Measurements from ENCODE around the gene DRD4.

DRD4 gene

DNA sequence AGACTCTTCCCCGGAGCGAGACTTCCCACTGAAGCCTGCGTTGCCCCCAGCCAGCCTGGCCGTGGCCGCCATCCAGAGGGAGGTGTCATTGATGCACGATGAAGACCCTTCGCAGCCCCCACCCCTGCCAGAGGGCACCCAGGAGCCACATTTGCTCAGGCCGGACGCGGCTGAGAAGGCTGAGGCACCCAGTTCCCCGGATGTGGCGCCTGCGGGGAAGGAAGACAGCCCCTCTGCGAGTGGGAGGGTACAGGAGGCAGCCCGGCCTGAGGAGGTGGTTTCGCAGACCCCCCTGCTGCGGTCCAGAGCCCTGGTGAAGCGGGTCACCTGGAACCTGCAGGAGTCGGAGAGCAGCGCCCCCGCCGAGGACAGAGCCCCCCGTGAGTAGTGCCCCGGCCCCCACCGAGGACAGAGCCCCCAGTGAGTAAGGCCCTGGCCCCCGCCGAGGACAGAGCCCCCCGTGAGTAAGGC is 27.7 kb upstream of the DRD4 start:
- DNase-seq (ENCODE audit: low read depth in 4 of 4, low spot score in 1 of 4), result no peak

DNA sequence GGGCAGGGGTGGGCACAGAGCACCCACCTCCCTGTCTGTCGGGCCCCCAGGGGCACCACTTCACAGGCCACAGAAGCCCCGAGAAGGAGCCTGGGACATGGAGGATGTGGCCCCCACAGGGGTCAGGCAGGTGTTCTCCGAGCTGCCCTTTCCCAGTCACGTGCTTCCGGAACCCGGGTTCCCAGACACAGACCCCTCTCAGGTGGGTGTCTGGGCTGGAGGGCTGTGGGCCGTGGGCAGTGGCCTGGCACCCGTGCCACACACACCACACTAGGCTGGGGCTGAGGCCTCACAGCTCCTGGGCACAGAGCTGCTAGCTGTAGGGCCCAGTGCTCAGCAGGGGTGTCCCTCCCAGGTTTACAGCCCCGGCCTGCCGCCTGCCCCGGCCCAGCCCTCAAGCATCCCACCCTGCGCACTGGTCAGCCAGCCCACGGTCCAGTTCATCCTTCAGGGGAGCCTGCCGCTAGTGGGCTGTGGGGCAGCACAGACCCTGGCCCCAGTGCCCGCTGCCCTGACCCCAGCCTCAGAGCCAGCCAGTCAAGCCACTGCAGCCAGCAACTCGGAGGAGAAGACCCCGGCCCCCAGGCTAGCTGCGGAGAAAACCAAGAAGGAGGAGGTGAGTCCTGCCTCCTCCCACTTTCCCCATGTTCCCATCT is 26.8 kb upstream of the DRD4 start:
- no peak for DNase-seq (ENCODE audit: low read depth in 4 of 4, low spot score in 1 of 4)

DNA sequence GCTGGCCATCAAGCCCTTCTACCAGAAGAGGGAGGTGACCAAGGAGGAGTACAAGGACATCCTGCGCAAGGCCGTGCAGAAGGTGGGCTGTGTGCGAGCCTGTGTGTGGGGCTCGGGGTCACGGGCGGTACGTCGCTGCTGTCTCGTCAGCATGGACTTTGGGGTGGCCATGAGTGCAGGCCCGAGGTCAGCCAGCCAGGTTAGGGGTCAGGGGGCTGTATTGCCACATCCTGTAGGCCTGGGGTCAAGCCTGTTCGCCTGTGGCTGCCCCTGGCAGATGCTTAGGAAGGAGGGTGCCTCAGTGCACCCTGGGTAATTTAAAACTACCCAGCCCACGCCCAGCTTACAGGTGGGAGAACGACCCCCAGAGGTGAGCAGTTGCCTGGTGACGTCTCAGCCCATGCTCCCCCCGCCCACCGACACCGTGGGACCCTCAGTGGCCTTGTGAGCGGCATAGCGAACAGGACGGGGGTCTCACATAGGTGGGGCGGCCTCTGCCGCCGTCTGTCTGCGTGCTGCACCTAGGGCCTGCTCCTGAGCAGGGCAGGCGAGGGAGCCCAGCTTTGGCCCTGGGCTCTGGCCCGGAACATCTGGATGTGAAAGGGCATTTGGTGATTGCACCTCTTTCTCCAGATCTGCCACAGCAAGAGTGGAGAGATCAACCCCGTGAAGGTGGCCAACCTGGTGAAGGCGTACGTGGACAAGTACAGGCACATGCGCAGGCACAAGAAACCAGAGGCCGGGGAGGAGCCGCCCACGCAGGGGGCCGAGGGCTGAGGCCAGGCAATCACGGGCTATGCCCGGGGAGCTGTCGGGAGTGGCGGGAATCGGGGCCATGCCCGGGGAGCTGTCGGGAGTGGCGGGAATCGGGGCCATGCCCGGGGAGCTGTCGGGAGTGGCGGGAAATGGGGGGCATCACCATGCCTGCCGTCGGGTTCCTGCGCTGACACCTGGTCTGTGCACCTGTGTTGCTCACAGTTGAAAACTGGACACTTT is 25.8 kb upstream of the DRD4 start:
- no peak for DNase-seq (ENCODE audit: low read depth in 4 of 4, low spot score in 1 of 4)

DNA sequence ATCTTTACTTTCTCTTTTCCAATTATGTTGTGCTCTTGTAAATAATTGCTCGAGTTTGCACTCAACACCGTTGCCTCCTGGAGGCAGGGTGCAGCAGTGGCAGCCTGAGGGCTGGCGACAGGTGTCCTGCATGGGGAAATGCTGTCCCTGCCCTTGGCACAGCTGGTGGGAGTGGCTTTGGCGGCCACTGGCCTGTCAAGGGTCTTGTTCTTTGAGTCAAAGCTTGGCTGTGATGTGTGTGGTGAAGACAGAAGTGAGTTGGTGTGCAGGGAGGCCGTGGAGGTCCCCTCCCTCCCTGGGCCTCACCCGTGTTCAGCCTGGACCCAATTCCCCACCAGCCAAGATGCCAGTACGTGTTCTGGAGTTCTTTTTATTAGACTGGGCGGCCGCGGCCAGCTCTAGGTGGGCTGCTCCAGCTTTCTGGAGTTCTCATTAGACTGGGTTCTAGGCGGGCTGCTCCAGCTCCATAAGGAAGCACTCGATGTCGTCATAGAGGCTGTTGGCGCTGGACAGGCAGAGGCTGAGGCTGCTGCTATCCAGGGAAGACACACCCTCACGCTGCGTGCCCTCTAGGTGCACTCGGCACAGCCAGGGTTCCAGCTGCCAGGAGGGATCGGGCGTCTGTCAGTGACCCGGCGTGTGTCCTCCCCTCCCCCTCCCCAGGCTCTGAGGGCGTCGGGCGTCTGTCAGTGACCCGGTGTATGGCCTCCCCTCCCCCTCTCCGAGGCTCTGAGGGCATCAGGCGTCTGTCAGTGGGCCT is 24.7 kb upstream of the DRD4 start:
- DNase-seq (ENCODE audit: low read depth in 4 of 4, low spot score in 1 of 4), result no peak

DNA sequence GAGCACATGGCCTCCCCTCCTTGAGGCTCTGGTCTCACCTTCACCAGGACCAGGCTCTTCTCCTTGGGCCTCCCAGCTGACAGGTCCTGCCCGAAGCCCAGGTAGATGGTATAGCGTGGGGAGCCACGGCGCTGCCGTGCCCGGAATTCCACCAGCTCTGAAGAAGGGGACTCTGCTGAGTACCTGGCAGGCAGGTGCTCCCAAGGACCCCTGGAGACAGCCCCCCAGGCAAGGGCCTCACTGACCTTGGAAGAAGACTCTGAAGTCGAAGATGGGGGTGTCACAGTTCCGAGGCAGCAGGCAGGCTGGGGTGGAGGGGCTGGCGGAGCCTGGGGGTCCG is 24.1 kb upstream of the DRD4 start:
- DNase-seq (ENCODE audit: low read depth in 4 of 4, low spot score in 1 of 4), result no peak

DNA sequence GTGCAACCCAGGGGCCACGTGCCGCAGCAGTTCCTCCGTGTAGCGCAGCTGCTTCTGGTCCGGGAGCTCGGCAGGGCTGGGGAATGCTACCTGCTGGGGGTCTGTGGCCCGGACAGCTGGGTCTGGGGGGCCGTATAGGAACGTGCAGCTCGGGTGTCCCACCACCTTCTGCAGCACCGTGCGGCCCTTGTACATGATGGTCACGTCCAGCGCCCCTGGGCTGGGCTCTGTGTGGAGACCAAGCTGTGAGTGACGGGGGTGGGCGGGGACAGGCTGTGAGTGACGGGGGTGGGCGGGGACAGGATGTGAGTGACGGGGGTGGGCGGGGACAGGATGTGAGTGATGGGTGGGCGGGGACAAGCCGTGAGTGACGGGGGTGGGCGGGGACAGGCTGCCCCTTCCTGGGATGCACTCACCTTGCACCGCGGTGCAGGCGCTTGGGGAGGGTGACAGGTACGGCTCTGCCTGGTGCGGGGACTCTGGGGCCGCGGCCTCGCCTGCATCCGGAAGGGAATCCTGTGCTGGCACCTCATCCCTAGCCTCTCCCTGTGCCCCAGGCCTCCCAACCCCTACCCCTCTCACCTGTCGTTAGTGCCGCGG is 23.6 kb upstream of the DRD4 start:
- peak; percentile 61 to 82 (median 74) for DNase-seq (ENCODE audit: low read depth in 4 of 4, low spot score in 1 of 4)

DNA sequence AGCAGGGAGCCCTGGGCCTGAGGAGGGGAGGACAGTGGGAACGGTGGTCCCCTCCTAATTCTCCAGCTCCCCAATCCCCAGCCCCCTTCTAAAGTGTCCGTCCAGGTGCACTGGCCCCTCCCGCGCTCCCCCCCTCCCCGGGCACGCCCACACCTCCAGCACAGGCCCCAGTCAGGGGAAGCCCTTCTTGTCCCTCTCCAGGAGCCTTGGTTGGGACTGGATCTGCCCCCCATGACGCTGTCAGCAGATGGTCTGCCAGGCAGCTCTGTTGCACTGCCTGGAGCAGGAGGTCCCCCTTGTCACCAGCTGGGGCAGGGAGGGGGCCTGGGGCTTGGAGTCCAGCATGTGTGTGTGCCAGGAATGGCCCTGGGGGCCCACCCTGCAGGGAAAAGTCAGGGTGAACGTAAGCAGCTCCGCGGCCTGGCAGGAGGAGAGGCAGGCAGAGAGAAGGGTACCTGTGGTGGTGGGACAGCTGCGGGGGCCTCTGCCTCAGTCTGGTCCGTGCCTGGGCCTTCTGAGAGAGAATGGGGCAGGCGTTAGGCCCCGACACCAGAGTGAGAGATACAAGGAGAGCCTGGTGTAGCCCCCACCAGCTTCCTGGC is 22.9 kb upstream of the DRD4 start:
- DNase-seq (ENCODE audit: low read depth in 4 of 4, low spot score in 1 of 4), result no peak

DNA sequence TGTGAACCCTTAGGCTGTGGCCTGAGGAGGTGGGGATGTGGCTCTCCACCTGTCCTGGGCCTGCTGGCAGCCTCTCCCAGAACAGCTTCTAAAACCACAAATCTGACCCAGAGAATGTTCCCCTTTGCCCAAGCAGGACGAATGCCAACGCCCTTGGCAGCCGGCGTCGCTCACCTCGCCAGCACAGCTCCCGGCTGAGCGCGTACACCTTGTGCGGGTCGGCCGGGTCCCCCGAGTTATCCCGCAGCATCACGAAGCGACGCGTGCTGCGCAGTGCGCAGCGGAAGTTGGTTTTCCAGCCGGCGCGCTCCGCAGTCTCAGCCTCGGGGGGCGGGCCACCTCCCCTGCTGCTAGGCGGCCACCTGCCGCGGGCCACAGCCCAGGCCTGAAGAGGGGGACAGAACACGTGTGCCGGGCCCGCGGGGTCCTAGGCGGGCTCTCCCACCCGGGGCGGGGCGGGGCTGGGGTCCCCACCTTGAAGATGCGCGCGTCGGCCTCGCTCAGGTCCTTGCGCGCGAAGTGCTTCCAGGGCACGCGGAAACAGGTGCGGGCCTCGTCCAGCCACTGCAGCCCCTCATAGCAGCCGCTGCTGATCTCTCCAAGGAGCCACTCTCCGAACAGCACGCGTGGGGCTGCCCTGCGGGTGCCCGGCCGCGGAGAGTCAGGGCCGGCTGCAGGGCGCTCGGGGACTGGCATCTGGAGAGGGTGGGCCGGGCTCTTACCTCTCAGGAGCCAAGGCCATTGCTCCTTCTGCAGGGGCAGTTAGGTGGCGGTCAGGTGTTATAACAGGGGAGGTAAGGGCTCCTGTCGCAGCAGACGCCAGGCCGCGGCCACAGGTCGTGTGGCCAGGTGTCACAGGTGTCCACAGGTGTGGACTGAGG is 22.2 kb upstream of the DRD4 start:
- DNase-seq (ENCODE audit: low read depth in 4 of 4, low spot score in 1 of 4), result no peak

DNA sequence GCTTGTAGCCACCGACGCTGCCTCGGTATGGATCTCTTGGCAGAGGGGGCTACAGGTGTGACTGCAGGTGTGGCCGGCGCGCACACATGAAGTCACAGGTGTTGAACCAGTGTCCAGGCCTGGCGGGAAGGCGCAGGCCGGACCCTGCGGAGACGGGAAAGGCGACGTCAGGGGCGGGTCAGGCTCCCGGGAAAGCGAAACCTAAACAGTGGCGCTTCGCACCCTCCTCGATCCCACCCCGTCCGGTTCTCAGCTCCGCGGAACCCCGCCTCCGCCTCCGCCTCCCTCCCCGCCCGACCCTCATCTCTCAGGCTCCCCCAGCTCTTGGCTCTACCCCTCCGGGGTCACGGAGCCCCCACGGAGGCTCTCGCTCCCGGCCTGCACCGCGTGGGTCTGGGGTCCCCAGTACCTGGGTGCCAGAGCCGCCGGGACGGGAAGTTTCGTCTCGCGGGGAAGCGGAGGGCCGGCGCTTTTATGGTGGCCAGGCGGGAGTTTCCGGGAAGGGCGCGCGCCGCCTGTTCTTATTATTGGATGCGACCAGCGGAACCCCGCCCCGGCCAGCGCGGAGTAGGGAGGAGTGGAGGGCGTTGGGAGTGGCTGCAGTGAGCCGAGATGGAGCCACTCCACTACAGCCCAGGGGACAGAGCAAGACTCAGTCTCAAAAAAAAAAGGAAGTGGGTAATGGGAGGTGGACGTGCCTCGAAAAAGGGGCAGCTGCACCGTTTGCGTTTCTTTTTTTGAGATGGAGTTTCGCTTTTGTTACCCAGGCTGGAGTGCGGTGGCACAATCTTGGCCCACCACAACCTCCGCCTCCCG is 21.4 kb upstream of the DRD4 start, which contains the start of gene IRF7:
Gene IRF7, minus strand, starts transcription at position 447 of the 816 bp plus-strand sequence. CDS start 586 bp downstream, outside the sequence.
- DNase-seq (ENCODE audit: low read depth in 4 of 4, low spot score in 1 of 4), result peak; percentile 58 to 82 (median 66)

DNA sequence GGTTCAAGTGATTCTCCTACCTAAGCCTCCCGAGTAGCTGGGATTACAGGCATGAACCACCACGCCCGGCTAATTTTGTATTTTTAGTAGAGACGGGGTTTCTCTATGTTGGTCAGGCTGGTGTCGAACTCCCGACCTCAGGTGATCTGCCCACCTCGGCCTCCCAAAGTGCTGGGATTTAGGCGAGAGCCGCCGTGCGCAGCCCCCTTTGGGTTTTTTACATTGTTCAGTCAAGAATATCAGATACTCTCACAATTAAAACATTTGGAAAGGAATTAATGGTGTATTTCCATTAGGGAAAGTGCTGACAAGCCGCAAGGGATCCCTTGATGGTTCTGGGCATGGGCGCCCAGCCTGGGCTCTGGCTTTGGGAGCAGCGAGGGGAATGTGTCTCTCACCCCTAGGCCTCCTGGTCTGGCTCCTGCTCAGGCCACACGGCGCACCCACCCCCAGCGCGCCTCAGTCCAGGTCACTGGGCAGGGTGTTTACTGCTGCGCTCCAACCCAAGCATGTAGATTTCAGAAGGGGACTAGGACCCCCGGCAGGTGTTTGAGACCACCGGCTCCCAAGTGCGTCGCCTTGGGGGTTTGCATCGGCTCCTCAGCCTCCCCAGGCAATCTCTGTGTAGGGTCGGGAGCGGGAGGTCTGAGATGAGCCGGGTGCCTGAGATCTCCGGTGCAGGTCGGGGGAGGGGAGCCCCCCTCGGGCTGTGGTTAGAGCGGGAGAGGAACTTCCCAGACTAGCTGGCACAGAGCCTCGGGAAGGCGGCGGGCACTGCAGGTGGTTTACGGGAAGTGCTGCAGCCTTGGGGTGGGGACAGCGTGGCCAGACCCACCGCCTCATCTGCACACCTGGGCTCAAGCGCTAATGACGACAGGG is 20.5 kb upstream of the DRD4 start:
- DNase-seq (ENCODE audit: low read depth in 4 of 4, low spot score in 1 of 4), result no peak

DNA sequence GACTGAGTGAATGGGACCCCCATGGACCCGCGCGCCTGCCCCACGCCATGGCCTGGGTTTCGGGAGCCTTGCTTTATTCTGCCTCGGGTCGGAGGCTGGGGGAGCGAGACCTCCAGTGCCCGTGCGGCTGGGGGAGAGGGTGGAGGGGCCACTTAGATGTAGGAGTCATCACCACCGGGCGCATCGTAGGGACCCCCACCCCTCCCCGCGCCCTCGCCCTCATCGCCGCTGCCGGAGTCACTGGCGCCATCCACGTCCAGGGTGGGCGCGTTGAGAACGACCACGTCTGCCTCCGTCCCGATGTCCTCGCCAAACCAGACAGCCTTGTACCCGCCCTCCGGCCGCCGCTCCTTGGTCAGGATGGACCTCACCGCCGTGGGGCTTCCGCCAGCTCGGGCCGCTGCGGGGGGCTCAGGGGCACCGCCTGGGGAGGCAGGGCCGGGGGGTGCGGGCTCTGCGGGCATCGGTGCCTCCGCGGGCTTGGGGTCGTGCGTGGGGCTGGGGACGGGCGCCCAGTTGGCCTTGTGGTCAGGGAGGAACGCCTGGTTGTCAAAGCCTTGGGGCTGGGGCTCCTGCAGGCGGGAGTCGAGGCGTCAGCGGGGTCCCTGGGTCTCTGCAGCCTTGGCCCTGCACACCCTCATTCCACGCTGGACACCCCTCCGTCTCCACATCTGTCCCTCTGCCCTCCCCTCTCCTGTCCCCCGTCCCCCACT is 19.7 kb upstream of the DRD4 start:
- no peak for DNase-seq (ENCODE audit: low read depth in 4 of 4, low spot score in 1 of 4)

DNA sequence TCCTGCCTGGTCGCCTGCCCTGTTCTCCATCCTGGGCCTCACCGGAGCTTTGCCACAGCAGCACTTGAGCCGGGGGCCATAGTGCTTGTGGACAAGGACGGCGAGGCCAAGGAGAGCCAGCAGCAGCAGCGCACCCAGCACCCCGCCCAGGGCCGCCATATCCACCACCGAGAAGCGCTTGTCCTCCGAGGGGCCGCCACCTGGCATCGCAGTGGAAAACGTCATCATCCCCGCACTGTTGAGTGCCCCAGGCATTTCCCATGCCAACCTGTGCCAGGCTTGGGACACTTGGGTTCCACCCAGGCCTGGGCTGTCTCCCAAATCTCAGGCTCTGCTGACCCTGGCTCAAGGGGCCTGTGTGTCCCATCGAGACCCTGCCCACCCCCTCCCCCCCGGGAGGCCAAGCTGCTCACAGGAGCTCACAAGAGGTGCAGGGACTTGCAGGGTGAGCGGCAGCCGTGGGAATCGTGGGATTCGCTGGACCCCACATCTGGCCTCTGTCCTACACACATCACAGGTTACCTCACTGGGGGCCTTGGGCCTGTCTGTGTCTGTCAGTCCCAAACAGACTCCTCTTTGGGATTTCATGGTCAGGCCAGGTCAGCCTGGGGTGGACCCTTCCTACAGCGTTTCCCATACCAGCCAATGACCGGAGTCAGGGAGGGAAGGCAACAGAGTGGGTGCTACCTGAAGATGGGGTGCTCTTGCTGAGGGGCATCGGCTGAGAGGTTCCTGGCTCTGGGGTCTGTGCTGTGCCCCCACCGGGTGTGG is 19.0 kb upstream of the DRD4 start:
- no peak for DNase-seq (ENCODE audit: low read depth in 4 of 4, low spot score in 1 of 4)

DNA sequence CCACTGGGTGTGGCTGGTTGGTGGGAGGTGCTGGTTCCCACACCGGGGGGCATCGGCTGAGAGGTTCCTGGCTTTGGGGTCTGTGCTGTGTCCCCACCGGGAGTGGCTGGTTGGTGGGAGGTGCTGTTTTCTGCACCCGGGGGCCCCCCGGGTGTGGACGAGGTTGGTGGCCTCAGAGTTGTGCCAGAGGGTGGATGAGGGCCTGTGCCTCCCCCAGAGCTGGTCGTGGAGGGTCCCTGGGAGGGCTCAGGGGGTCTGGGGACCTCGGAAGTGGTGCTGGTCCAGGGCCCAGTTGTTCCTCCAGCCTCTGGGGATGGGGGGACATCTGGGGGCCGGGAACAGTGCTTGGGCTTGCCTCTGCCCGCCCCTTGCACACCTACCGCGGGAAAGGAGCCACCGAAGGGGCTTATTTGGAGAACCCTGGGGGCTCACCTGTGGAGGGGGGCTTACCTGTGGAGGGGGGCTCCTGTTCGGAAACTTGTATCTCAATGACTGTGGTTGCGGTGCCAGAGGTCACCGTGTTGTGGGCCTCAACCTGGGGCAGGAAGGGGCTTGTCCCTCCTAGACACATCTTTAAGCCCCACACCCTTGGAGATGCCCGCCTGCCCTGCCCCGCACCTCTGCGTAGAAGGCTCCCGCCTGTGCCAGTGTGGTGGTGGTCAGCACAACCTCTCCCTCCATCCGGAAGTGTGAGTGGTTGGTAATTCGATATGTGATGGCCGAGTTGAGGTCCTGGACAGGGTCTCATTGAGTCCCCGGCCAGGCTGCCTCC is 18.0 kb upstream of the DRD4 start:
- no peak for DNase-seq (ENCODE audit: low read depth in 4 of 4, low spot score in 1 of 4)

DNA sequence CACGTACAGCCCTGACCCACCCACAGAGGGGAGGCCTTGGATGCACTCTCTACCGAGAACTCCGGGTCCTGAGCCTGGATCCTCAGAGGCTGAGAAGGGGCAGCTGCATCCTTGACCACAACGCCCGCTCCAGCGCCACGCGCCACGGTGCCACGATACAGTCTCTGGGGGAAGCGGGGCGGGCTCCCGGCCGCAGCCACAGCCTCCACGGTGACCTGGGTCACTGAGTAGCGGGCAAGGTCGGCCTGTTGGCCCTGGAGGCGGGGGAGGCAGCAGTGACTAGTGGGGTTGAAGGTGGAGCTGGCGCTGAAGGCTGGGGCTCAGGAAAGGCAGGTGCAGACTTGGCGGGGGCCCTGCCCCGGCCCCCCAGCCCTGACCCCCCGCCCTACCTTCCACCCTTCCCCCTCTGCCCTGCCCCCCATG is 17.4 kb upstream of the DRD4 start:
- no peak for DNase-seq (ENCODE audit: low read depth in 4 of 4, low spot score in 1 of 4)

DNA sequence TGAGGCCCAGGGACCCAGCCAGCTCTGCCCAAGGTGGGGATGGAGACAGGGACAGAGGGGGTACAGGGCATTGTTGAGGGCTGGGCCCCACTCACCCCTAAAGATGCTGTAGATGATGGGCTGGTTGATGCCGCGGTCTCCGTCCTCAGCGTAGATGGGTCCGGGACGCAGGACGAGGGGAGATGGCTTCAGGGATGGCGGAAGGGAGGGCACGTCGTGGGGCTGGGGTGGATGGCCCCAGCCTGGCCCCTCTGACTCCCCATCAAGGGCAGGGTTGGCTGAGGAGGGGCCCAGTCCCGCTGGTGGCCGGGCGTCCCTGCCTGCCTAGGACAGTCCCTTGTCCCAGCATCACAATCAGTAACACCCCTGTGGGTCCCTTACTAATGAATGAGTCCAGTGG is 16.9 kb upstream of the DRD4 start:
- DNase-seq (ENCODE audit: low read depth in 4 of 4, low spot score in 1 of 4), result no peak

All from stimulated activated CD4-positive, alpha-beta T cell treated with anti-CD3 and anti-CD28 coated beads, Interleukin-1b, Interleukin-23, amount 100 ng/mL, for 24 hours (primary cell).